Esophagus muscularis mucosa (tissue), 4 donors: ENCODE results near the gene LMAN2. TPM values are rescaled to one million over a fixed set of nuclear protein-coding genes. Genes with fewer than 3 reads are reported as not detected.

Source experiments
- DNase-seq: peaks from one replicate; pipeline ENCODE4 v3.0.0-alpha.2; 2017; ENCODE audit errors: extremely low spot score
- H3K27ac ChIP-seq, 4 donors: fragments of 200-600 bp; sonication (generic); replicated peaks in 1 of 4; 1 replicate in 3 of 4; 2 replicates in 1 of 4; pipeline ENCODE4 v1.5.1; 2016 to 2019; ENCODE audit warnings: mild to moderate bottlenecking in 1 of 4
- H3K27me3 ChIP-seq, 4 donors: fragments of 200-600 bp; sonication (generic); one replicate each; pipeline versions ENCODE4 v1.5.1 to v1.6.0; 2016 to 2019
- H3K36me3 ChIP-seq, 4 donors: fragments of 200-600 bp; sonication (generic); one replicate each; pipeline ENCODE4 v1.5.1; 2016 to 2019
- H3K4me1 ChIP-seq, 4 donors: fragments of 200-600 bp; sonication (generic); one replicate each; pipeline ENCODE4 v1.5.1; 2016 to 2019
- H3K4me3 ChIP-seq, 4 donors: fragments of 200-600 bp; sonication (generic); 1 replicate in 2 of 4; 2 replicates in 2 of 4; pipeline ENCODE4 v1.5.1; 2016 to 2019; ENCODE audit warnings: mild to moderate bottlenecking in 4 of 4, moderate library complexity in 1 of 4
- H3K9me3 ChIP-seq, 4 donors: fragments of 200-600 bp; sonication (generic); 1 replicate in 3 of 4; 2 replicates in 1 of 4; pipeline ENCODE4 v1.5.1; 2016 to 2019
- CTCF ChIP-seq, 3 experiments: fragments of 200-600 bp in 2 of 3; fragments of 450-650 bp in 1 of 3; sonication (generic) in 2 of 3; IDR thresholded peaks; one replicate each; pipeline ENCODE4 v1.5.1; 2017 to 2019; ENCODE audit warnings: antibody characterized with exemption in 3 of 3, mild to moderate bottlenecking in 2 of 3, moderate library complexity in 1 of 3
- EP300 ChIP-seq: sonication (generic); formaldehyde crosslinking; IDR thresholded peaks from one replicate; pipeline ENCODE4 v1.6.1; 2017; ENCODE audit warnings: antibody characterized with exemption
- WGBS: methylation state at CpG from one replicate; pipeline ENCODE4 v1.1.5; 2018; 5-methylcytosine and 5-hydroxymethylcytosine counted together
- intact Hi-C: fragments of 100-400 bp; cut with DNase I; formaldehyde crosslinking; loops from one replicate; pipeline ENCODE4 v1.15.1; 2023
- total RNA-seq, 4 donors: library from RNA; depleted of rRNA; stranded (reverse); fragments of >200 nt; gene quantifications; one replicate each; pipeline versions ENCODE4 v1.1.0 to v1.2.1, GENCODE V29; 2016

LMAN2 gene
- total RNA-seq, 4 donors from 2014 or later = 95.1 to 168 (median 128) TPM

GRCh38 chr5:177290816-177291596 is 60.5 kb downstream of the LMAN2 start:
- Histone ChIP-seq H3K36me3 (peaks cover 68 to 100% (median 93%) of the 10 kb centered on the region in 4 donors), H3K4me1 (peaks cover 0 to 3% (median under 1%) of the 10 kb centered on the region in 4 donors), H3K4me3 (no peak overlapping the region), H3K9me3 (no peaks in the 10 kb centered on the region), H3K27ac (no peak overlapping the region), H3K27me3 (no peaks in the 10 kb centered on the region)
- TF ChIP-seq CTCF (IDR thresholded peaks at IDR 0.05) = no peak
- intact Hi-C loops = no loop called here
- WGBS = 96% methylated on average over 12 of the region's 12 CpGs
- no peak for DNase-seq

GRCh38 chr5:177288191-177288590 is 63.3 kb downstream of the LMAN2 start:
- Histone ChIP-seq H3K4me3 (no peak overlapping the region), H3K27me3 (no peaks in the 10 kb centered on the region), H3K4me1 (no peaks in the 10 kb centered on the region), H3K9me3 (no peaks in the 10 kb centered on the region), H3K36me3 (peaks cover 58 to 100% (median 92%) of the 10 kb centered on the region in 4 donors), H3K27ac (no peak overlapping the region)
- 87% methylated on average over 2 of the region's 2 CpGs for WGBS
- intact Hi-C loops = no loop called here
- no peak for TF ChIP-seq EP300
- DNase-seq = no peak

Other genes starting within 250 kb of the LMAN2 start
- 10 to 100 TPM; 35.1 to 47.9 (median 43.7) TPM for gene NSD1, start 217.9 kb downstream of the LMAN2 start, total RNA-seq
- 10 to 100 TPM; 20.0 to 35.4 (median 31.1) TPM for gene RAB24, start 47.9 kb downstream of the LMAN2 start, total RNA-seq
- 10 to 100 TPM; 80.6 to 93.6 (median 88.2) TPM for gene PRELID1, start 47.9 kb downstream of the LMAN2 start, total RNA-seq
- 10 to 100 TPM in 1 of 4 donors, 1 to 10 TPM in 3; 2.5 to 11.2 (median 7.9) TPM for gene MXD3, start 39.8 kb downstream of the LMAN2 start, total RNA-seq
- 10 to 100 TPM in 2 of 4 donors, 1 to 10 TPM in 2; 3.7 to 18.3 (median 11.9) TPM for gene RGS14, start 6.3 kb upstream of the LMAN2 start, total RNA-seq
- not detected for gene SLC34A1, start 32.8 kb upstream of the LMAN2 start, total RNA-seq
- gene PFN3, start 49.0 kb upstream of the LMAN2 start, total RNA-seq = not detected
- gene F12, start 57.9 kb upstream of the LMAN2 start, total RNA-seq = under 1 TPM in 1 of 4 donors, not detected in 3; 0.17 TPM
- 10 to 100 TPM; 29.1 to 44.7 (median 36.3) TPM for gene GRK6, start 75.0 kb upstream of the LMAN2 start, total RNA-seq
- 1 to 10 TPM in 2 of 4 donors, under 1 TPM in 2; 0.42 to 2.5 (median 1.6) TPM for gene PRR7, start 95.1 kb upstream of the LMAN2 start, total RNA-seq
- gene DBN1, start 122.0 kb upstream of the LMAN2 start, total RNA-seq = 100 to 1,000 TPM in 3 of 4 donors, 10 to 100 TPM in 1; 92.2 to 160 (median 130) TPM
- 1,000 to 10,000 TPM in 1 of 4 donors, 100 to 1,000 TPM in 3; 316 to 1,085 (median 575) TPM for gene PDLIM7, start 145.9 kb upstream of the LMAN2 start, total RNA-seq
- 10 to 100 TPM in 1 of 4 donors, 1 to 10 TPM in 3; 6.7 to 15.2 (median 7.5) TPM for gene DOK3, start 158.2 kb upstream of the LMAN2 start, total RNA-seq
- gene DDX41, start 165.3 kb upstream of the LMAN2 start, total RNA-seq = 10 to 100 TPM; 58.1 to 92.1 (median 66.0) TPM
- gene FAM193B, start 202.9 kb upstream of the LMAN2 start, total RNA-seq = 10 to 100 TPM; 24.4 to 65.6 (median 50.7) TPM
- 10 to 100 TPM; 47.3 to 75.7 (median 62.3) TPM for gene TMED9, start 240.5 kb upstream of the LMAN2 start, total RNA-seq
- 10 to 100 TPM; 14.3 to 17.9 (median 16.9) TPM for gene B4GALT7, start 248.5 kb upstream of the LMAN2 start, total RNA-seq